Non-pigmented ciliary epithelial cell (primary cell): Measurements from ENCODE around the gene NACA2.
"Not testable (repeated sequence)": the region's sequence is repeated elsewhere in the genome, so short reads cannot be mapped to it uniquely, and the experiment has no call there.

ENCODE experiments used
- DNase-seq: peaks from one replicate; pipeline ENCODE4 v3.0.0-alpha.2; 2010; ENCODE audit warnings: low read depth

Gene NACA2

GRCh38 chr17:61598014-61598413, 7.0 kb upstream of the NACA2 start:
- DNase-seq = no peak

GRCh38 chr17:61597607-61598006, 6.6 kb upstream of the NACA2 start:
- DNase-seq = no peak

- no peak for DNase-seq
Observed at GRCh38 chr17:61595418-61596186, 4.6 kb upstream of the NACA2 start.

- no peak for DNase-seq
Observed at GRCh38 chr17:61594294-61594825, 3.3 kb upstream of the NACA2 start.

GRCh38 chr17:61593426-61593825, 2.4 kb upstream of the NACA2 start:
- DNase-seq = no peak

- DNase-seq = no peak
Observed at GRCh38 chr17:61591930-61592329, 911 bp upstream of the NACA2 start.

GRCh38 chr17:61589990-61590389, 1.0 kb downstream of the NACA2 start:
- DNase-seq = no peak

GRCh38 chr17:61587807-61588660, 3.0 kb downstream of the NACA2 start:
- DNase-seq = no peak

- DNase-seq = no peak
Observed at GRCh38 chr17:61587242-61587641, 3.8 kb downstream of the NACA2 start.

GRCh38 chr17:61586622-61587021, 4.4 kb downstream of the NACA2 start:
- not testable (repeated sequence) for DNase-seq

- DNase-seq = no peak
Observed at GRCh38 chr17:61586031-61586566, 4.9 kb downstream of the NACA2 start.

- DNase-seq = no peak
Observed at GRCh38 chr17:61584866-61585265, 6.2 kb downstream of the NACA2 start.

GRCh38 chr17:61584266-61584665, 6.8 kb downstream of the NACA2 start:
- no peak for DNase-seq

- DNase-seq = no peak
Observed at GRCh38 chr17:61583660-61584264, 7.3 kb downstream of the NACA2 start.

GRCh38 chr17:61583242-61583641, 7.8 kb downstream of the NACA2 start:
- DNase-seq = peak; percentile 34

- DNase-seq = no peak
Observed at GRCh38 chr17:61582593-61582992, 8.4 kb downstream of the NACA2 start.

- no peak for DNase-seq
Observed at GRCh38 chr17:61581611-61582349, 9.2 kb downstream of the NACA2 start.

GRCh38 chr17:61580502-61580901, 10.5 kb downstream of the NACA2 start:
- no peak for DNase-seq

- DNase-seq = no peak
Observed at GRCh38 chr17:61579961-61580360, 11.1 kb downstream of the NACA2 start.

- DNase-seq = no peak
Observed at GRCh38 chr17:61579347-61579746, 11.7 kb downstream of the NACA2 start.

- no peak for DNase-seq
Observed at GRCh38 chr17:61578645-61579044, 12.4 kb downstream of the NACA2 start.

- DNase-seq = no peak
Observed at GRCh38 chr17:61575983-61576382, 15.0 kb downstream of the NACA2 start.
